GM12872 (cell line): ENCODE measurements around the gene SLC30A3.

ENCODE experiments used
- TF ChIP-seq, protein P1 (sequence below): IDR thresholded peaks from 3 replicates; pipeline ENCODE4 v1.5.1; 2011; ENCODE audit warnings: low read depth, mild to moderate bottlenecking, low read length, moderate library complexity; ENCODE audit not compliant: insufficient read depth

Gene SLC30A3

DNA sequence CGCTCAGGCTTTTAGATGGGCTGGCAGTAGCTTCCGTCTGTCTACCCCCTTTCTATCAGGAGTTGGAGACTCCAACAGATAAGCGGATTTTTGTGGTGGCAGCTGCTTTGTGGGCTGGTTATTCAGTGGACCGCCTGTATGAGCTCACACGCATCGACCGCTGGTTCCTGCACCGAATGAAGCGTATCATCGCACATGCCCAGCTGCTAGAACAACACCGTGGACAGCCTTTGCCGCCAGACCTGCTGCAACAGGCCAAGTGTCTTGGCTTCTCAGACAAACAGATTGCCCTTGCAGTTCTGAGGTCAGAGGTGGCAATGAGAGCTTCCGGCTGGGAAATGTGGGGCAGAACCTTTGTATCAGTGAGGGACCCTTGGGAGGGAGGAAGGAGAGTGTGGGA, 30.9 kb downstream of the SLC30A3 start:
- TF ChIP-seq, protein P1, sequence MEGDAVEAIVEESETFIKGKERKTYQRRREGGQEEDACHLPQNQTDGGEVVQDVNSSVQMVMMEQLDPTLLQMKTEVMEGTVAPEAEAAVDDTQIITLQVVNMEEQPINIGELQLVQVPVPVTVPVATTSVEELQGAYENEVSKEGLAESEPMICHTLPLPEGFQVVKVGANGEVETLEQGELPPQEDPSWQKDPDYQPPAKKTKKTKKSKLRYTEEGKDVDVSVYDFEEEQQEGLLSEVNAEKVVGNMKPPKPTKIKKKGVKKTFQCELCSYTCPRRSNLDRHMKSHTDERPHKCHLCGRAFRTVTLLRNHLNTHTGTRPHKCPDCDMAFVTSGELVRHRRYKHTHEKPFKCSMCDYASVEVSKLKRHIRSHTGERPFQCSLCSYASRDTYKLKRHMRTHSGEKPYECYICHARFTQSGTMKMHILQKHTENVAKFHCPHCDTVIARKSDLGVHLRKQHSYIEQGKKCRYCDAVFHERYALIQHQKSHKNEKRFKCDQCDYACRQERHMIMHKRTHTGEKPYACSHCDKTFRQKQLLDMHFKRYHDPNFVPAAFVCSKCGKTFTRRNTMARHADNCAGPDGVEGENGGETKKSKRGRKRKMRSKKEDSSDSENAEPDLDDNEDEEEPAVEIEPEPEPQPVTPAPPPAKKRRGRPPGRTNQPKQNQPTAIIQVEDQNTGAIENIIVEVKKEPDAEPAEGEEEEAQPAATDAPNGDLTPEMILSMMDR: no peak

DNA sequence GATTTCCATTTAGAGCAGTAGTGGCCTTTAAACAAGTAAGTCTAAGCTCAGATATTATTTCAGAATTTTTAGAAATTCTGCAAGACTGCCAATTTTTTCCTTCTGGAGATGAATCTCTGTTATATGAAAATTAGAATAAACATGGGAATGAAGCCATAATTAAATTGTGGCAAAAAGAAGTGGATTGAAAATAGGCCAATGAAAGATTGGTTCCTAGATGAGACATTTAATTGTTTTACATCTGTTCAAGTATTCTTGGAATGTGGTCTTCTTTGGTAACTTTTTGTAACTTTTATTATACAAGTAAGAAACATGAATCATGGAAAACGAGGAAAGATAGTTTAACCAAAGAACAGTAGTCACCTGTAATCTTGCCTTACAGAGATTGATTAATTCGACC, 35.3 kb downstream of the SLC30A3 start:
- TF ChIP-seq, protein P1: no peak

DNA sequence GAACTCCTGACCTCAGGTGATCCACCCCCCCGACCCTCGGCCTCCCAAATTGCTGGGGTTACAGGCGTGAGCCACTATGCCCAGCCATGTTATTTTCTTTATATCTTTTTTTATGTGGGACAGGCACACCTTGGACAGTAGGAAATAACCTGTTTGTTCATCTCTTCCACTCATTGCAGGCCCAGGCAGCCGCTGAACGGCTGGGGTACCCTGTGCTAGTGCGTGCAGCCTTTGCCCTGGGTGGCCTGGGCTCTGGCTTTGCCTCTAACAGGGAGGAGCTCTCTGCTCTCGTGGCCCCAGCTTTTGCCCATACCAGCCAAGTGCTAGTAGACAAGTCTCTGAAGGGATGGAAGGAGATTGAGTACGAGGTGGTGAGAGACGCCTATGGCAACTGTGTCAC, 37.3 kb downstream of the SLC30A3 start:
- TF ChIP-seq, protein P1: no peak

DNA sequence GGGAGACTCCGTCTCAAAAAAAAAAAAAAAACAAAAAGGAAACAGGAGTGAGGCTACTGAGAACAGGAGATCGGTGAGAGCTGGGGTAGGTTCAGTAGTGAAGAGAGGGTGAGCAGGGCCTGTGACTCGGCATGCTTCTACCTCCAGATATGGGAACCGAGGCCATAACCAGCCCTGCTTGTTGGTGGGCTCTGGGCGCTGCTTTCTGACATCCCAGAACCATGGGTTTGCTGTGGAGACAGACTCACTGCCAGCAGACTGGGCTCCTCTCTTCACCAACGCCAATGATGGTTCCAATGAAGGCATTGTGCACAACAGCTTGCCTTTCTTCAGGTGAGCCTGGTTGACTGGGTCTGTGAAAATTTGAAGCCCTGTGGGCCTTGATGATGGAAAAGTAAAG, 39.4 kb downstream of the SLC30A3 start:
- TF ChIP-seq, protein P1: no peak

DNA sequence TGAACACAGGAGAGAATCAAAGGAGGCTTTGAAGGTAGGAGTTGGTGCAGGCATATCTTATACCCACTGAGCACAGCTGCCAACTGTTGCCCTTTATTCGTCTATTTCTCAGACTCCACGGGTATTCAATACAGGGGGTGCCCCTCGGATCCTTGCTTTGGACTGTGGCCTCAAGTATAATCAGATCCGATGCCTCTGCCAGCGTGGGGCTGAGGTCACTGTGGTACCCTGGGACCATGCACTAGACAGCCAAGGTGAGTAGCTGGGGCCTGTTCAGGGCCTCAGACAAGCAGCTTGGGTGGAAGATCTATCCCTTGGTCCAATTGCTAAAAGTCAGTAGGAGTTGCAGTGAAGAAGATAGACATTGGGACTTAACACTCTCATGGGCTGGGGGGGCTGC, 40.4 kb downstream of the SLC30A3 start:
- TF ChIP-seq, protein P1: no peak

DNA sequence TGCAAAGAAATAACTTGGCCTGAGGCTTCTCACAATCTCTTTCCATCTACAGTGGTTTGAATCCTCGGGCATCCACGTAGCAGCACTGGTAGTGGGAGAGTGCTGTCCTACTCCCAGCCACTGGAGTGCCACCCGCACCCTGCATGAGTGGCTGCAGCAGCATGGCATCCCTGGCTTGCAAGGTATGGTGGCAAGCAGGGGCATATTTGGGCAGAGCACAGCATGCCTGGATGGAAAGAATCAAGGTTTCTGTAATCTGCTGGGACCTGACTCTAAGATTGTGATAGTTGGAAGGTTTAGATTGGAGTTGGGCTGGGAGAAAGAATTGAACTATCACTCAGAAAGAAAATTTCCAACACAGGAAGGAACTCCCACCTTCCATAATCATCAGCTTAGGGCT, 41.7 kb downstream of the SLC30A3 start:
- TF ChIP-seq, protein P1: no peak

DNA sequence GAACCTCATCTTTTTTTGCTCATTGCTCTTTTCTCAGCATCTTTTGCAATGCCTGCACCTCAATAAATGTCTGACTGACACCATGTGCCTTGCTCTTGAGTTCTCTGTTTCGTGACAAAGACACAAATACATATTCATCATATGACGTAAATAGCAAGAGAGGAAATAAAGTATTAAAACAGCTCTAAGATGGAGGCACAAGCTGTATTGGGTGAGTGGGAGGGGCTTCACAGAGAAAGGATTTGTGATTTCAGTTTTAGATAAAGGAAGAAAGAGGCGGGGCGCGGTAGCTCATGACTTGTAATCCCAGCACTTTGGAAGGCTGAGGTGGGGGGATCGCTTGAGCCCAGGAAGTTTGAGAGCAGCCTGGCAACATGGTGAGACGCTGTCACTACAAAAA, 42.8 kb downstream of the SLC30A3 start:
- TF ChIP-seq, protein P1: no peak

DNA sequence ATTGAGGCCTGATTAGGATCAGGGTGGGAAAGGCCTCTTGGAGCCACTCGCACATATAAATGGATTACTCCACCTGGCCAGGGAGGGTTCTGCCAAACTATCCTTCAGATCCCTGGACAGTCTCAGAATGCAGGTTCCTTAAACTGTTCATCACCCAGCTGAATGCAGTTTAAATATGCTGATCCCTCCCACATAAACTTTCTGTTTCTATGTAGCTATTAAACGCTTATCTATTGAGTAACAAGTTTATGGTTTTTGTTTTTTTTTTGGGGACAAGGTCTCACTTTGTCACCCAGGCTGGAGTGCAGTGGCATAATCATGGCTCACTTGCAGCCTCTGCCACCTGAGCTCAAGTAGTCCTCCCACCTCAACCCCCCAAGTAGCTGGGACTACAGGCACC, 43.8 kb downstream of the SLC30A3 start:
- TF ChIP-seq, protein P1: no peak
